Inflammatory macrophage treated with lipopolysaccharide for 4 hours (primary cell): ENCODE data around the gene RNFT2.
"Not testable (repeated sequence)": the region's sequence is repeated elsewhere in the genome, so short reads cannot be mapped to it uniquely, and the experiment has no call there.

ENCODE experiments used
- DNase-seq: peaks from one replicate; pipeline ENCODE4 v3.0.0-alpha.2; 2020

Gene RNFT2

DNA sequence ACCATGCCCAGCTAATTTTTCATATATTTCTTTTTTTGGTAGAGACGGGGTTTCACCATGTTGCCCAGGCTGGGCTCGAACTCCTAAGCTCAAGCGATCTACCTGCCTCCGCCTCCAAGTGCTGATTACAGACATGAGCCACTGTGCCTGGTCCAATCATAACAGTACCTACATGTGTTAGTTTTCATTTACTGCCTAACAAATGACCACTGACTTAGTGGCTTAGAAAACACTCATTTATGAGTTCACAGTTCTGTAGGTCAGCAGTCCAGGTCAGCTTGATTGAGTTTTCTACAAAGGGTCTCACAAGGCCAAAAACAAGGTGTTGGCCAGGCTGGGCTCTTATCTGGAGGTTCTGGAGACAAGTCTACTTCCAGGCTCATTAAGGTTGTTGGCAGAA lies 60.6 kb downstream of the RNFT2 start:
- no peak for DNase-seq

DNA sequence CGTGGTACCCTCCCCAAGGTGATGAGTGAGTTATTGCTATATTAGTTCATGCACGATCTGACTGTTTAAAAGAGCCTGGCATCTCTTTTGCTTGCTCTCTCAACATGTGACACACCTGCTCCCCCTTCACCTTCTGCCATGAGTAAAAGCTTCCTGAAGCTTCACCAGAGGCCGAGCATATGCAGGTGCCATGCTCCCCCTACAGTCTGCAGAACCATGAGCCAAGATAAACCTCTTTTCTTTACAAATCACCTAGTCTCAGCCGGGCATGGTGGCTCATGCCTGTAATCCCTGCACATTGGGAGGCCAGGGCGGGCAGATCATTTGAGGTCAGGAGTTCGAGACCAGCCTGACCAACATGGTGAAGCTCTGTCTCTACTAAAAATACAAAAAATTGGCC lies 61.8 kb downstream of the RNFT2 start:
- no peak for DNase-seq

- DNase-seq: no peak
Measured at GRCh38 chr12:116800918-116801317, 62.8 kb downstream of the RNFT2 start.

- no peak for DNase-seq
Measured at GRCh38 chr12:116802018-116802417, 63.9 kb downstream of the RNFT2 start.

DNA sequence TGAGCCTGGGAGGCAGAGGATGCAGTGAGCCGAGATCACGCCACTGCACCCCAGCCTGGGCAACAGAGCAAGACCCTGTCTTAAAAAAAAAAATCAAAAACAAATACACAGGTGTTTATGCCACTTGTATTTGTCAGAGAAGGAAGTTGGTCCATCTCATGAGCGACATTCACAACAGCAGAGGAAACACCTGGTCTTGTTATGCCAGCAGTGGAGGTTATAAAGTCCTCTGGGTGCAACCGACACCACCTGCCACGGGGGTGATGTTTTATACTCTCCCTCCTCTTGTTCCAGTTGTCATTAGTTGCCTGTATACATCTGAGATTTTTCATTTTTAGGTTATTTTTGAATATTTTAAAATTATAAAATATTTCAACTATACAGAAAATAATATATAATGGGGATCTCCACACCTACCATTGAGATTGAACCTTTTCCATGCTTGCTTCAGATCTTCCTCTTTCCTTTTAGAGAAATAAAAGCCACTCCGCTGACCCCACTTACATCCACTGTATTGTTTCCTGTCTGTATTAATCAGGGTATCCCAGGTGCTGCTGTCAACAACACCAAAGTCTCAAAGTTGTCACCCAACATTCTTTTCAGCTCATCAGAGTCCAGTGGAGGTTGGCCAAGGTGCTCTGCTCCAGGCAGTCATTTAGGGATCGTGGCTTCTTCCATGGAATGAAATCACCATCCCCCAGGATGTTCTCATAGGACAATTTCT lies 65.1 kb downstream of the RNFT2 start:
- DNase-seq: no peak

- DNase-seq: no peak
Measured at GRCh38 chr12:116804051-116804450, 65.9 kb downstream of the RNFT2 start.

- DNase-seq: no peak
Measured at GRCh38 chr12:116806845-116807440, 68.8 kb downstream of the RNFT2 start.

DNA sequence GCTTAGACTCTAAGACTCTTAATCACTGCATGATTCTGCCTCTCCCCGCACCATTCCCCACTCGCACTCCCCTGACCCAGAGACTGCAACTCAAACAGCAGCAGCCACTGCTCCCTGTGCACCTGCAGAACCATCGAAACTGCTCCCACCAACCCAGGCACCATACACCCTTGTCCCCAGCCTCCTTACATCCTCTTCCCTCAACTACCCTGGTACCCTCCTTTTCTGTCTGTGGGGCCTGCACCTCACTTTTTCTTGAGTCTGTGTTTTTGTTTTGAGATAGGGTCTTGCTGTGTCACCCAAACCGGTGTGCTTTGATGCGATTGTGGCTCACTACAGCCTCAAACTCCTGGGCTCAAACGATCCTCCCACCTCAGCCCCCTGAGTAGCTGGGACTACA lies 69.4 kb downstream of the RNFT2 start:
- DNase-seq: no peak

- DNase-seq: no peak
Measured at GRCh38 chr12:116808113-116809105, 70.3 kb downstream of the RNFT2 start.

DNA sequence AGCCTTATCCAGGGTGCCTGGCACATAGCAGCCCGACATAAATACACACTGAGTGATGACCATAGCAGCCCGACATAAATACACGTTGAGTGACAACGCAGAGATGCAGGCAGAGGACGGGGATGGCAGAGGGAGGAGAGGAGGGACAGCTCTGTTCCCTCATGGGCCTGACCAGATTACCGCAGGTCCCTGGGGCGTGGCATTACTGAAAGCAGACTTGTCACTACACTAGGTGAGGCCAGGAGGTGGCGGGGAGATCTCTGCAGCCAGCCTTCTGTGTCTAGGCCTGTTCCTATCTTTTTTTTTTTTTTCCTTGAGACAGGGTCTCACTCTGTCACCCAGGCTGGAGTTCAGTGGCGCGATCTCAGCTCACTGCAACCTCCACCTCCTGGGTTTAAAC lies 74.1 kb downstream of the RNFT2 start:
- no peak for DNase-seq

GRCh38 chr12:116813271-116814041 lies 75.3 kb downstream of the RNFT2 start:
- DNase-seq: no peak

DNA sequence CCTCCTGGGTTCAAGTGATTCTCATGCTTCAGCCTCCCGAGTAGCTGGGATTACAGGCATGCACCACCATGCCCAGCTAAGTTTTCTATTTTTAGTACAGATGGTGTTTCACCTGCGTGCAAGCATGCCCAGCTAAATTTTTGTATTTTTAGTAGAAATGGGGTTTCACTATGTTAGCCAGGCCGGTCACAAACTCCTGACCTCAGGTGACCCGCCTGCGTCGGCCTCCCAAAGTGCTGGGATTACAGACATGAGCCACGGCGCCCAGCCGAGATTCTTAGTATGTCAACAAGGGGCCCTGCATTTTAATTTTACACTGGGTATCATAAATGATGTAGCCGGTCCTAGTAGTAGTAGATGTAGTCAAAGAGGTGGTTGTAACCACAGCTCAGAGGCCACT lies 76.7 kb downstream of the RNFT2 start:
- not testable (repeated sequence) for DNase-seq

DNA sequence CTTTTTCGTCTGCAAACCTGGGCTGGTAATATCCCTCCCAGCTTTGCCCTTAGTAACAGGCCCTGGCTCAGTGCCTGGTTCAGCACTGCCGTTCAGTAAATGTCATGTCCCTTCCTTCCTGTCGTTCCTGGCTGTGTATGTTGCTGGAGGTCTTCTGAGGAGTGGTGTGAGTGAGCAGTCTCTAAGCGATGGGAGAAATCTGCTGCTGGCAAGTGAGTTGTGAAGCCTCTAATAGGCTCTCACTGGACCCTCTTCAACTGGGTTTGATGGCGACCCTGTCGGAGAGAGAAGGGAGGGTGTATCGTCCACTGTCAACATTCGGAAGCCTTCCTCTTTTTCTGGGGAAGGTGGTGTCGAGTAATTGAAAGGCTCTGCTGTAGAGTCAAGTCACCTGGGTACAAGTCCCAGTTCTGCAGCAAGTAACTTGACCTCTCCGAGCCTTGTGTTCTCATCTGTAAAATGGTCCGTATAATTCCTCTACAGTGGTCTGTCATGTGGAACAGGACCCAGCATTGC lies 80.3 kb downstream of the RNFT2 start:
- DNase-seq: no peak

GRCh38 chr12:116818948-116819832 lies 81.1 kb downstream of the RNFT2 start:
- DNase-seq: peak; percentile 91

GRCh38 chr12:116820064-116820656 lies 82.0 kb downstream of the RNFT2 start:
- no peak for DNase-seq

DNA sequence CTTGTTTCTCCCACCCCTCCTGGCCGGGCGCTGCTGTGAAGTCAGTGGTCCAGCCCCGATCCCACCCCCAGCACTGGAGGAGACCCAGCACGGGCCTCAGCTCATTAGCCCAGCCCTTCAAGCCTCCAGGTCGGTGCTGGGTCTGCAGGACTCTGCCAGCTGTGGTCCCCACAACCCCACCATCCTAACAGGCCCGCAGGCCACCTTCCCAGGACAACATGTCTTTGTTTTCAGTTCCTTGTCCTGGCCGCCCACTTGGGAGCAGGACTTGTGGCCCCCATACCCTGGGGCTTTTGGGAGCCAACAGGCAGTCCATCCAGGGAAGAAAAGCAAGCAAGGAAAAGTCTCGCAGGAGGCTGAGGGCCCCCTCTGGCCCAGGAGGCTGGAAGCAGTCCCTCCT lies 83.2 kb downstream of the RNFT2 start:
- DNase-seq: no peak

DNA sequence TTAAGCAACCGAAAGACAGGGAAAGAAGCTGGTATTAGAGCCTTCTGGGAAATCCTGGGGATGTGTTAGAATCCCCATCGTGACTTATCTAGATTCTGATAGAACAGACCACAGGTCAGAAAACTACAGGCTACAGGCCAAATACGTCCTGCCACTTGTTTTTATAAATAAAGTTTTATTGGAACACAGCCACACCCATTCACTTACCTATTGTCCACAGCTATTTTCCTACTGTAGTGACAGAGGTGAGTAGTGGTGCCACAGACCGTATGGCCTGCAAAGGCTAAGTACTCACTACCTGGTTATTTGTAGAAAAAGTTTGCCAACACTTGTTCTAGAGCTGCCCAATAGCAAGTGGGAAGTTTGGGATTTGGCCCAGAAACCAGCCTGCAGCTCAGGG lies 89.3 kb downstream of the RNFT2 start:
- no peak for DNase-seq

GRCh38 chr12:116832353-116832752 lies 94.2 kb downstream of the RNFT2 start:
- no peak for DNase-seq

GRCh38 chr12:116833474-116833873 lies 95.4 kb downstream of the RNFT2 start:
- DNase-seq: no peak

DNA sequence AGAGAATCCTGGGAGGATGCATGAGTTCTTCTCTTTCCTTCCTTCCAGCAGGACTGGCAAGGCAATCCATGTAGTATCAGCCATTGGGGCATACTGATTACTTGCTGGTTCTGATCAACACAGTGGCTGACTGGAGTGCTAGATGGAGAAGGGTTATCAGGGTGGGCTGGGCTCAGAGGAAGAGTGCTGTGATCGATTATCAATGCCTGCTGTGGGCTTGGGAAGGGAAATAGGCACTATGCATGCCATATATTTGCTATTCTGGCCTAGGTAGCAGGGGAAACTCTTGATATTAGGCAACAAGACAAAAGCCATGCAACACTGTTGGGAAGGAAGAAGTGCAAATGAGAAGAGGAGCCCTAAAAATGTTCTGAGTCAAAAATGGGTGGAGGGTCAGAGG lies 97.4 kb downstream of the RNFT2 start:
- no peak for DNase-seq

DNA sequence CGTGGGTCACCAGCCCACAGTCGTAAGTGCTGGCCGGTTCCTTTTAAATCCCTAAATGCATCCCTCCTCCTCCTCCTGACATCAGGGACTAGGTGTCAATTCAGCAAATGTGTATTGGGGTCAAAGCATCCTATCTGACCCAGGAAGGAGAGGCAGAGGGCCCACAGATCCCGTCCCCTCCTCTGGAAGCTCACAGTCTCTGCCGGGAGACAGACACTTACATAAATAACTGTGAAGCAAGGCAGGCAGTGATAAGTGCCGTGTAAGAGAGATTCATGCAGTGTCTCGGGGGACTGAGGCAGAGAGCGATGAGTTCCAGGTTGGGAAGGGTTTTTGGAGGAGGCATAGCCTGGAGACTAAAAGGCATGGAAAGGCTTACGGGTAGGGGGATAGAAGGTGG lies 99.0 kb downstream of the RNFT2 start:
- DNase-seq: no peak
